A673 (cell line): ENCODE data around the gene LRRC4C.

ENCODE experiments used
- CTCF ChIP-seq: fragments of 300-800, 200-600 bp; sonication (generic); conservative IDR thresholded peaks from 2 replicates; pipeline ENCODE4 v1.5.1; 2017; ENCODE audit warnings: low read depth, mild to moderate bottlenecking, antibody characterized with exemption, low read length, moderate library complexity, mixed read lengths
- EZH2 ChIP-seq: fragments of 200-600 bp; sonication (generic); IDR thresholded peaks from 2 replicates; pipeline ENCODE4 v1.6.1; 2017; ENCODE audit warnings: borderline replicate concordance, low read depth, mild to moderate bottlenecking, mixed read lengths, antibody characterized with exemption, low read length; ENCODE audit not compliant: poor library complexity, severe bottlenecking

DNA sequence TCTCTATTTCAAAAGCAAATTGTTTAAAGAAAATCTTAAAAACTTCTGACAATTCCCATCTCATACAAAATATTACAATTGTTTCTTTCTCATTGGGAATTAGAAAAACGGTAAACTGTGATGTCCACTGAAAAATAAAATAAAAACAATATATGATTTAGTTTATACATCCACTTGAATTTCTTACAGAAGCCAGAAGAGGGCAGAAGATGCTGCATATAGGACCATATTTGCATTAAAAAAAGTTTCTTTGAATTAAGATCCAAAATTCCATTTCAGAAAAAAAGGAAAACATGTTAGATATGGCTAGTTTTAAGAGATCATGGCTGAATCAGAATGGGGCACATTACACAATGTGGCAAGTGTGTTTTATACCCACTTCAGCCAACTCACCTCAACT is 39.3 kb upstream of the LRRC4C start:
- peak; percentile 78 for TF ChIP-seq CTCF
- no peak for TF ChIP-seq EZH2
